ENCODE measurements around the gene CALHM1.

GRCh38 chr10:103463499-103463898 is 4.8 kb upstream of the CALHM1 start:
- TF ChIP-seq CTCF (conservative IDR thresholded peaks at IDR 0.05; ENCODE audit: low read depth, low read length) = no peak
- no peak for TF ChIP-seq EZH2 (IDR thresholded peaks at IDR 0.05; ENCODE audit: borderline replicate concordance, low read depth, low read length, poor library complexity, severe bottlenecking)

Data from A673 (cell line).